NCI-H226 (cell line): Measurements from ENCODE around the gene ETV6.

Experiments used
- DNase-seq: peaks from one replicate; pipeline ENCODE4 v3.0.0-alpha.2; 2015

ETV6 gene

GRCh38 chr12:11836282-11837151 is 187.0 kb downstream of the ETV6 start:
- DNase-seq = no peak

GRCh38 chr12:11837216-11837934 is 187.9 kb downstream of the ETV6 start:
- no peak for DNase-seq

- no peak for DNase-seq
Observed at GRCh38 chr12:11838403-11838802, 188.9 kb downstream of the ETV6 start.

DNA sequence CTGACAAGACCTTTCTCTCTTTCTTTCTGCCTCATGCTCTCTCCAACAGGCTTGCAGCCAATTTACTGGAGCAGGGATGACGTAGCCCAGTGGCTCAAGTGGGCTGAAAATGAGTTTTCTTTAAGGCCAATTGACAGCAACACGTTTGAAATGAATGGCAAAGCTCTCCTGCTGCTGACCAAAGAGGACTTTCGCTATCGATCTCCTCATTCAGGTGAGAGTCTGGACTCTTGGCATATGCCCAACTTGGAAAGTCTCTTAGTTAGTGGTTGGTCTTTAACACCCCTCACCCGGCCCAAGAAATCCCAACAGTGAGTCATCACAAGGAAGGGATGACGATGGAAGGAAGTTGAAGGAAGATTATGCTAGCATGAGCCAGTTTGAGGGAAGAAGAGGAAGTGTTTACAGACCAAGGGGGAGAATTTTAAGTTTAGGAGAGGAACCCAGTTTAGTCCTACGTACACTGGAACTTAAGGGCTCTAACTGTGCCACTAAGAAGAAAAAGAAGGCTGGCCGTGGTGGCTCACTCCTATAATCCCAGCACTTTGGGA is 189.7 kb downstream of the ETV6 start:
- peak; percentile 37 for DNase-seq

DNA sequence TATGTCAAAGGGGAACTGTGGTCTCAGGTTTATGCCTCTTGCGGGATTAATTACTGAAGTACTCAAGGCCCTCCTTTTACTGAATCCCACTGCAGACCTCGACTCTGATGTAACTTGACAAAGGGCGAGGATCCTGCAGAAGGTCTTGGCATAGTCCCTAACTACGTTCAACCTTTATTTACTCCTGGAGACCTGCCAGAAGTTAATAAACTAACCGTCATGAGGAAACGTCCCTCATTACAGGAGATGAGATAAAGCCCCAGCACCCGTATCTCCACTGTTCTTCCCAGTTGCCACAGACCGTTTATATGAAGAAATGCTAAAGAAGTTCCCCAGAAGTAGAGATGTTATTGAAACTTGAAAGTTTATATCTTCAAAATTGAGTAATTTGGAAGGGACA is 190.9 kb downstream of the ETV6 start:
- no peak for DNase-seq

DNA sequence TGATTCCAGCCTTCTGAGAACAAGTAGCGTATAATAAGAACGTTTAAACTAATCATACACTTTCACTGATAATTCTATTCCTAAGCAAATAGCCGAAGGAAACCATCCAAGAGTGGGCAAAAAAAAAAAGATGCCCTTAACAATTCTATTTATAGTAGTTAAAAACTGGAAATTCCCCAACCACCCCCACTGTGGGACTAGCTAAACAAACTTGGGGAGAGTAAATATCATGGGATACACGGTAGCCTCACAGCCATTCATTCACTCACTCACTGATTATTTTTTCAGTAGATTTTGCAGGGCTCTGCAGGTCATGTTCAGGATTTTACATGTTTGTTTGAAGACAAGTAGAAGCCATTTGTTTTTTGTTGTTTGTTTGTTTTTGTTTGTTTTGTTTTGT is 197.0 kb downstream of the ETV6 start:
- DNase-seq = no peak

DNA sequence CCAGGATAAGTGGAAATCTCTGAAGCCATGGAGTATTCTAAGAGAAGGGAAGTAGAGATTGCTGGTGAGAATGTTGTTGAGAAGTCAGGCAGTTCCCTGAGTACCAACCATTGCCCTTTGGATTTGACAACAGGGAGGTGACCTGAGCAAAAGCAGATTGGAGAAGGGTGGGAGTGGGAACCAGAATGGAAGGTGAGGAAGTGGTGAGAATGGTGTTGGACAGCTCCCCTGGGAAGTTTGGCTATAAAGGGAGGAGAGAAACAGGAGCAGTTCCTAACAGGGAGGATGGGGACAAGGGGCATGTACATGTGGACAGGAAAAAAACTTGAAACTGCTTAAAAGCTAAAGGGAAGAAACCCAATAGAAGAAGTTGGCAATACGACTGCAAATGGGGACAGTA is 198.1 kb downstream of the ETV6 start:
- no peak for DNase-seq

- no peak for DNase-seq
Observed at GRCh38 chr12:11849757-11850504, 200.5 kb downstream of the ETV6 start.

DNA sequence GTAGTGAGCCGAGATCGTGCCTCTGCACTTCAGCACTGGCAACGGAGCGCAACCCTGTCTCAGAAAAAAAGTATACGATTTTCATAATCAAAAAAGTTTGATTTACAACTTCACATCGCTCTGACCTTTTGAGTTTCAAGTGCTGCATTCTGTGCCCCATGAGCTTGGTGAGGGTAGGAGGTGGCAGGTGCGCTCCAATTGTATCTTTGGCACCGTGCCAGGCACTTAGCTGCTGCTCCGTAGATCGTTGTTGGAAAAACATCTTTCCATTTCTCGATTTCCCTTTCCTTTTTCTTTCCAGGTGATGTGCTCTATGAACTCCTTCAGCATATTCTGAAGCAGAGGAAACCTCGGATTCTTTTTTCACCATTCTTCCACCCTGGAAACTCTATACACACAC is 203.7 kb downstream of the ETV6 start:
- DNase-seq = no peak

GRCh38 chr12:11854011-11854499 is 204.6 kb downstream of the ETV6 start:
- DNase-seq = no peak

GRCh38 chr12:11855983-11856374 is 206.5 kb downstream of the ETV6 start:
- no peak for DNase-seq

DNA sequence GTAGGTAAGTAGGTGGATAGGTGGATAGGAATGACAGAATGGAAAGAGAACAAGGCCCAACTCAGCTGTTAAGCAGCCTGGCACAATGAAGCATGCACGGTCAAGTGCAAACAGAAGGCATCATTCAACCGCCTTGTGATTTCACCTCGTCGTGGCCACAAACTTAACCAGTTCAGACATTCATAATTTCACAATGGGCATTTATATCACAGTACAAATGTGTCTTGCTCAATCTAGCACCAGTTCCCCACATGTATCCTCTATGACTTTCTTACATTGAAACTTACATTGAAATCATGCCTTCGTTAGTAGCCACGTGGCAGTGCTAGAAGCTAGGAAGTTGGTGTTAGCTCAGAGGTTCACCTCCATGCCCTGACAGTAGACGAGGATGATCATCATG is 207.5 kb downstream of the ETV6 start:
- no peak for DNase-seq

DNA sequence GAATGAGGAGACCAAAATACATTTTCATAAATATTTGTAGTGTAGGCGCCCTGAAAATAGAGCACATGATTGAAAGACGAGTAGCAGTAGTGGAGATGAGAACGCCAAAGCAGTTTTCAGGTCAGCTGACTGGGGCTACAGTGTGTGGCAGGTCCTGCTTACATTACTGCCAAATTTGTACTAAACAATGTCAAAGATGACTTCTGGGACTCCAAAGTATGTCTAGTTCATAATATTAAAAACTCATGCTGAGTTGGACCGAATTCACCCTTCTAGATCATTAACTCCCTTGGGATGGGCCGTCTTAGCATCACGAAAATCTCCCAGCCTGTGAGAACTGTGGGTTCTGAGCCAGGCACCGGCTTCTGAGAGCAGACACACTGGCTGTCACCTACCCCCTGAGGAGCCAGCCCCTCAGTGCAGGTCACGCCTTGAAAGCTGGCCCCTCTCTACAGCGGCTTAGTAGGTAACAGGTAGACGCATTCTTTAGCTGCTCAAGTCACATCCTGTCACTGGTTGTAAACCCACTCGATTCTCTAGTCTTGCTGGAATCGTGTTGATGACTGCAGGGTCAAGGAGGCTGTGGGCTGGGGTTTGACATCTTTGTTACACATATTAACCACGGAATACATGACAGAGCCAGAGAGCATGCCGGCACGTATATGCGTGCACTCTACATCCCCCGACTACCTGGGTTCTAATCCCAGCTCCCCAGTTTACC is 210.4 kb downstream of the ETV6 start:
- no peak for DNase-seq

GRCh38 chr12:11861155-11861863 is 211.8 kb downstream of the ETV6 start:
- no peak for DNase-seq

DNA sequence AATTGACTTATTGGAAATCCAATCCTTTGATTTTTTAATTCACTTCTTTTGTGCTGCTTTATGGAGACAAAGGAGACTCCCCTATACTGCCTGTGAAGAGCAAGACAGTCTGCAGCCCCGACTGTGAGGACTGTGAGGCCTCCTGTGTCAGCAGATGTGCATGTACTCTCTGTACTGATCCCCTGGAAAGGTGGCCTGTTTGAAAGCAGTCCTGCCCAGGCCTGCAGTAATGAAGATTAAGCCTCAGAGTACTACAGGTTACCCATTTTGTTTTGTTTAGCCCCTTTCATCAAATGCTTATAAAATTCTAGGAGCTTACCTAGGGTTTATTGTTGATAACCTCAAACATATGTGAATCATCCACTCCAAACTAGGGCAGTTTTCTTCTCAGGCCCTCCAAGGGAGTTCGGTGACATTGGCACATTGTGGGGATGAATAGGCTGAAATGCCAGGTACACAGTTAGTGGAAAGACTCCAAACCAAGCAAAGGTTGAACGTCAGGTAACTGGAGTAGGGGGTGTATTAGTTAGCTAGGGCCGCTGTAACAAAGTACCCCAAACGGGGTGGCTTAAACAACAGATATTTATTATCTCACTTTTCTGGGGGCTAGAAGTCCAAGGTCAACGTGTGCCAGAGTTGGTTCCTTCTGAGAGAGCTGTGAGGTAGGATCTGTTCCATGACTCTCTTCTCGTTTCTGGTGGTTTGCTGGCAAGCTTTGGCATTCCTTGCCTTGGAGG is 212.6 kb downstream of the ETV6 start:
- no peak for DNase-seq

DNA sequence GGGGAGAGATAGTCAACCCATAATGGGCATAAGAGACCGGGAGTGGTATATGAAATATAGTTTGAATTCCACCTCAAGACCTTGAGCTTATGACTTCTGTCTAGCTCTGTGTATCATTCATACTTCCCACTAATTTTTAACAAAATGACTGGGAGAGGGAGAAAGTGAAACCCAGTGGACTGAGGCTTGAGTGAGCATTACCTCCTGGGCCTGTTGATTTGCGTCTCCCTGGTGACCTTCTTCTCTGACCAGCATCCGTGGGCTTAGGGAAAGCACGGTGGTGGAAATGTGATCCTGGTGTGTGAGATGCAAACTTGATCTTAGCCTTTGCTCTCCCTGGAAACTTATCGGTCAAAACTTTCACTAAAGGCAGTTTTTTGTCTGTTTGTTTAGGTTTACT is 213.3 kb downstream of the ETV6 start:
- no peak for DNase-seq

- DNase-seq = no peak
Observed at GRCh38 chr12:11863478-11863906, 214.0 kb downstream of the ETV6 start.

DNA sequence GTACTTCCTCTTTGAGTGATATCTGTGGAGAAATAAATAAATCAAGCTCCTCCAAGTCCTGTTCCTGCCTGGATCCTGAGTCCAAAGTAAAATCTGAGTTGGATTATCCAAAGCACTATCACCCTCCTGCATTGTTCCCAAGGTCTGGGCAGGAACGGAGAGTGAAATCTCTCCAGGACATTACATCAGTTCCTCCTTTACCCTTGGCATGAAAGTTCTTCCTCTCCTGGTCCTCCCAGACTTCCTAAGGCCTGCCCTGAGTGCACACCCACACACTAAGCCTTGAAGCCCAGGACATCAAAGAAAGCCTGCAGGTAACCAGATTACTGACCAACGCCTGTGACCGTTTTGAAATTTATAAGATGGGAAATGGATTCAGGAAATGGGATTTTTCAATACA is 214.5 kb downstream of the ETV6 start:
- DNase-seq = no peak

DNA sequence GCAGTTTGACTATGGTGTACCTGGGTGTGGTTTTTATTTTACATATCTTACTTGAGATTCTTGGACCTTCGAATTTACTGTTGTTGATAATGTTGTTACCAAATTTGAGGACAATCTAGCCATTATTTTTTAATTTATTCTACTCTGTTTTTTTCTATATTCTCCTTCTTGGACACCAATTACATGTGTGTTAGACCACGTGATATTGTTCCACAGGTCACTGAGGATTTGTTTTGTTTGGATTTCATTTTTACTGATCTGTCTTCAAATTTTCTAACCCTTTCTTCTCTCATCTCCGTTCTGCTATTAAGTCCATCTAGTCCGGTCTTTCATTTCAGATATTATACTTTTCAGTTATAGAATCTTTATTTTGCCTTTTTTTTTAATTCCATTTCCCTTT is 216.3 kb downstream of the ETV6 start:
- DNase-seq = no peak

GRCh38 chr12:11868027-11868426 is 218.6 kb downstream of the ETV6 start:
- DNase-seq = no peak

DNA sequence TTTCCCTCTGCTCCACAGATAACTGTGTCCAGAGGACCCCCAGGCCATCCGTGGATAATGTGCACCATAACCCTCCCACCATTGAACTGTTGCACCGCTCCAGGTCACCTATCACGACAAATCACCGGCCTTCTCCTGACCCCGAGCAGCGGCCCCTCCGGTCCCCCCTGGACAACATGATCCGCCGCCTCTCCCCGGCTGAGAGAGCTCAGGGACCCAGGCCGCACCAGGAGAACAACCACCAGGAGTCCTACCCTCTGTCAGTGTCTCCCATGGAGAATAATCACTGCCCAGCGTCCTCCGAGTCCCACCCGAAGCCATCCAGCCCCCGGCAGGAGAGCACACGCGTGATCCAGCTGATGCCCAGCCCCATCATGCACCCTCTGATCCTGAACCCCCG is 219.9 kb downstream of the ETV6 start:
- DNase-seq = no peak
